Ishikawa (cell line): ENCODE data around the gene IP6K3.

ENCODE experiments used
- EP300 ChIP-seq: IDR thresholded peaks from 2 replicates; pipeline ENCODE4 v1.6.1; 2012; ENCODE audit warnings: borderline replicate concordance
- NFIC ChIP-seq: IDR thresholded peaks from 2 replicates; pipeline ENCODE4 v1.6.1; 2012
- RAD21 ChIP-seq: IDR thresholded peaks from 2 replicates; pipeline ENCODE4 v1.6.1; 2012; ENCODE audit warnings: low read depth
- REST ChIP-seq: IDR thresholded peaks from 2 replicates; pipeline ENCODE4 v1.6.1; 2012; ENCODE audit warnings: low read depth, mild to moderate bottlenecking
- YY1 ChIP-seq: IDR thresholded peaks from 2 replicates; pipeline ENCODE4 v1.6.1; 2012; ENCODE audit warnings: low read depth

- TF ChIP-seq NFIC (no peak), YY1 (no peak), REST (no peak), RAD21 (no peak), EP300 (no peak; the same call in 1 of the 2 replicates)
These were observed 2.1 kb upstream of the IP6K3 start for GRCh38 chr6:33748841-33749240.
